H1 (cell line): ENCODE results near the gene RNF130. TPM values are rescaled to one million over a fixed set of nuclear protein-coding genes. Genes with fewer than 3 reads are reported as not detected.
A peak's percentile ranks its signal among the peaks of the same experiment; 100 is the strongest.

Experiments
- CTCF ChIA-PET: fragments of 300-600 bp; sonication (Branson Sonifier 250); formaldehyde crosslinking; loops from one replicate; lab custom pipeline; 2021; ENCODE audit not compliant: partially characterized antibody; lab: Charles Lee
- POLR2A ChIA-PET: fragments of 300-600 bp; sonication (Branson Sonifier 250); formaldehyde crosslinking; loops from one replicate; lab custom pipeline; 2021; ENCODE audit warnings: inconsistent platforms; ENCODE audit not compliant: partially characterized antibody; lab: Charles Lee
- DNase-seq, 2 experiments: peaks; one replicate each; pipeline versions ENCODE4 v3.0.0 to v3.0.0-alpha.2; 2010 to 2022; ENCODE audit warnings: low spot score in 2 of 2, low read depth in 1 of 2, mixed read lengths in 1 of 2
- FAIRE-seq: peaks from 2 replicates; lab custom pipeline; 2011; peaks lifted over from hg19 to GRCh38; lab: Jason Lieb, UNC
- H2AFZ ChIP-seq: 2 replicates; pipeline ENCODE4 v1.8.1; 2012; ENCODE audit warnings: low read length, inconsistent platforms
- H2AK5ac ChIP-seq: 2 replicates; pipeline ENCODE4 v1.6.1; 2013; ENCODE audit warnings: low read depth, low read length
- H2BK120ac ChIP-seq: replicated peaks from 2 replicates; pipeline ENCODE3; 2013; ENCODE audit warnings: low read depth, low read length, inconsistent platforms
- H2BK12ac ChIP-seq: 2 replicates; pipeline ENCODE4 v1.6.1; 2013; ENCODE audit warnings: low read depth, low read length
- H2BK15ac ChIP-seq: 2 replicates; pipeline ENCODE4 v1.6.1; 2013; ENCODE audit warnings: low read length
- H2BK20ac ChIP-seq: 2 replicates; pipeline ENCODE4 v1.6.1; 2013; ENCODE audit warnings: low read length
- H2BK5ac ChIP-seq: 2 replicates; pipeline ENCODE4 v1.6.1; 2013; ENCODE audit warnings: low read depth, low read length
- H3K14ac ChIP-seq: 2 replicates; pipeline ENCODE4 v1.6.1; 2013; ENCODE audit warnings: inconsistent platforms; ENCODE audit not compliant: insufficient read length
- H3K18ac ChIP-seq: 2 replicates; pipeline ENCODE4 v1.6.1; 2013; ENCODE audit warnings: low read length; ENCODE audit errors: extremely low read depth
- H3K23ac ChIP-seq: 2 replicates; pipeline ENCODE4 v1.6.1; 2013; ENCODE audit warnings: inconsistent platforms; ENCODE audit not compliant: insufficient read length
- H3K23me2 ChIP-seq: 2 replicates; pipeline ENCODE4 v1.6.1; 2013; ENCODE audit warnings: low read depth, low read length
- H3K27ac ChIP-seq: 2 replicates; pipeline ENCODE4 v1.6.1; 2011; ENCODE audit warnings: low read depth, low read length, inconsistent platforms
- H3K27me3 ChIP-seq, 4 experiments: replicated peaks in 1 of 4; 1 replicate in 1 of 4; 2 replicates in 3 of 4; pipeline versions ENCODE4 v1.6.1 to v1.8.1; 2011 to 2013; ENCODE audit warnings: low read length in 3 of 4, mild to moderate bottlenecking in 3 of 4, inconsistent platforms in 2 of 4, mixed read lengths in 2 of 4, moderate library complexity in 1 of 4; ENCODE audit not compliant: control insufficient read depth in 3 of 4, insufficient read depth in 3 of 4; ENCODE audit errors: extremely low read depth in 1 of 4
- H3K36me3 ChIP-seq, 4 experiments: 2 replicates each; pipeline versions ENCODE4 v1.6.1 to v1.8.1; 2011 to 2013; ENCODE audit warnings: mild to moderate bottlenecking in 4 of 4, low read length in 3 of 4, moderate library complexity in 2 of 4, control low read depth in 1 of 4, inconsistent platforms in 1 of 4; ENCODE audit not compliant: insufficient read depth in 4 of 4, control insufficient read depth in 2 of 4
- H3K4ac ChIP-seq: replicated peaks from 2 replicates; pipeline ENCODE3; 2013; ENCODE audit warnings: low read length, low read depth, mixed read lengths, inconsistent platforms; ENCODE audit not compliant: insufficient read length
- H3K4me1 ChIP-seq, 4 experiments: replicated peaks in 1 of 4; 1 replicate in 1 of 4; 2 replicates in 3 of 4; pipeline versions ENCODE4 v1.6.1 to v1.8.1; 2011 to 2013; ENCODE audit warnings: low read length in 3 of 4, inconsistent platforms in 2 of 4, mixed read lengths in 1 of 4; ENCODE audit not compliant: insufficient read depth in 4 of 4, control insufficient read depth in 3 of 4
- H3K4me2 ChIP-seq, 2 experiments: 2 replicates each; pipeline versions ENCODE4 v1.6.1 to v1.8.1; 2011 to 2013; ENCODE audit warnings: low read depth in 2 of 2, low read length in 2 of 2, control low read depth in 1 of 2, inconsistent platforms in 1 of 2, mild to moderate bottlenecking in 1 of 2; ENCODE audit not compliant: insufficient read depth in 1 of 2
- H3K4me3 ChIP-seq, 4 experiments: fragments of 200-600, 300-600 bp in 1 of 4; sonication (generic), shearing (Covaris generic), sonication (Bioruptor Twin) in 1 of 4; 2 replicates each; pipeline versions ENCODE4 v1.5.1 to v1.8.1; 2011 to 2016; ENCODE audit warnings: low read length in 4 of 4, low read depth in 3 of 4, control low read depth in 2 of 4, inconsistent platforms in 2 of 4, mild to moderate bottlenecking in 2 of 4, mixed read lengths in 1 of 4, moderate library complexity in 1 of 4; ENCODE audit not compliant: insufficient read depth in 2 of 4; ENCODE audit errors: extremely low read depth in 1 of 4
- H3K56ac ChIP-seq: replicated peaks from 2 replicates; pipeline ENCODE3; 2013; ENCODE audit warnings: low read depth, mild to moderate bottlenecking, mixed read lengths, low read length, inconsistent platforms; ENCODE audit not compliant: insufficient read length
- H3K79me1 ChIP-seq: 2 replicates; pipeline ENCODE4 v1.6.1; 2013; ENCODE audit warnings: low read depth, low read length, control low read depth
- H3K79me2 ChIP-seq, 2 experiments: 2 replicates each; pipeline versions ENCODE4 v1.6.1 to v1.8.1; 2012 to 2013; ENCODE audit warnings: low read length in 2 of 2, mild to moderate bottlenecking in 2 of 2, inconsistent platforms in 1 of 2; ENCODE audit not compliant: insufficient read depth in 2 of 2, control insufficient read depth in 1 of 2
- H3K9ac ChIP-seq, 4 experiments: replicated peaks in 1 of 4; 1 replicate in 1 of 4; 2 replicates in 3 of 4; pipeline versions ENCODE4 v1.6.1 to v1.8.1; 2011 to 2013; ENCODE audit warnings: low read depth in 3 of 4, low read length in 3 of 4, control low read depth in 2 of 4, mild to moderate bottlenecking in 2 of 4, moderate library complexity in 2 of 4, inconsistent platforms in 1 of 4; ENCODE audit errors: extremely low read depth in 1 of 4
- H3K9me3 ChIP-seq, 2 experiments: 2 replicates each; pipeline versions ENCODE4 v1.6.1 to v1.8.1; 2012 to 2013; ENCODE audit warnings: mild to moderate bottlenecking in 2 of 2, moderate library complexity in 2 of 2, control low read depth in 1 of 2, inconsistent platforms in 1 of 2, low read depth in 1 of 2, low read length in 1 of 2, mixed read lengths in 1 of 2; ENCODE audit not compliant: insufficient read depth in 2 of 2
- H4K20me1 ChIP-seq, 2 experiments: replicated peaks in 1 of 2; 2 replicates each; pipeline versions ENCODE3 to v1.8.1; 2011 to 2013; ENCODE audit warnings: inconsistent platforms in 2 of 2, low read length in 2 of 2, mild to moderate bottlenecking in 1 of 2; ENCODE audit not compliant: insufficient read depth in 2 of 2, control insufficient read depth in 1 of 2
- H4K5ac ChIP-seq: 2 replicates; pipeline ENCODE4 v1.6.1; 2013; ENCODE audit warnings: low read length, low read depth, mixed read lengths, inconsistent platforms; ENCODE audit not compliant: insufficient read length
- H4K8ac ChIP-seq: 2 replicates; pipeline ENCODE4 v1.8.0; 2013; ENCODE audit warnings: mild to moderate bottlenecking, moderate library complexity, low read length, inconsistent platforms; ENCODE audit not compliant: insufficient read depth; ENCODE audit errors: extremely low read depth
- H4K91ac ChIP-seq: replicated peaks from 2 replicates; pipeline ENCODE3; 2013; ENCODE audit warnings: low read length, mixed read lengths, inconsistent platforms; ENCODE audit not compliant: insufficient read length
- CBX8 ChIP-seq: fragments of 300-800, 300-1000 bp; sonication (generic); IDR thresholded peaks from 2 replicates; pipeline ENCODE4 v1.7.1; 2016; ENCODE audit warnings: low read depth, low read length, borderline replicate concordance
- POLR2A ChIP-seq, 2 experiments: IDR thresholded peaks; 1 replicate in 1 of 2; 2 replicates in 1 of 2; pipeline ENCODE4 v1.6.1; 2011; ENCODE audit warnings: low read depth in 2 of 2, low read length in 2 of 2, mild to moderate bottlenecking in 2 of 2; ENCODE audit errors: control extremely low read depth in 1 of 2
- WGBS, 2 experiments: shearing (Covaris generic) in 1 of 2; methylation state at CpG; one replicate each; pipeline versions ENCODE4 v1.1.6 to v1.1.7; 2013 to 2015; ENCODE audit warnings: low lambda C conversion rate in 2 of 2, mixed read lengths in 2 of 2, inconsistent platforms in 1 of 2, low coverage in 1 of 2, missing lambda C conversion rate in 1 of 2; ENCODE audit not compliant: insufficient replicate concordance in 2 of 2, insufficient coverage in 1 of 2, insufficient read length in 1 of 2; ENCODE audit errors: extremely low coverage in 1 of 2, missing lambda C conversion rate in 1 of 2; 5-methylcytosine and 5-hydroxymethylcytosine counted together
- polyA plus RNA-seq, 7 experiments: library from polyadenylated mRNA; depleted of rRNA in 3 of 7; stranded (reverse) in 5 of 7; unstranded in 2 of 7; fragments of >200 nt in 5 of 7; fragments of 200-250 nt in 2 of 7; gene quantifications; 1 replicate in 5 of 7; 2 replicates in 1 of 7; 4 replicates in 1 of 7; pipeline versions ENCODE4 v1.2.1 to v1.2.3, GENCODE V29; 2011 to 2013; ENCODE audit warnings: missing spikeins in 2 of 7, mixed read lengths in 2 of 7
- total RNA-seq: library from RNA; stranded (reverse); fragmentation: NEBNext Ultra II Directional; extraction: Animal tissue kit (Norgen Biotek cat#: 25700); gene quantifications from 2 replicates; pipeline ENCODE4 v1.2.1, GENCODE V29; 2021

Gene RNF130
- total and polyA plus RNA-seq, 2 of the 8 experiments (the other 6 are each of a cell fraction or from before 2014, with no cell fraction given), result 65.1 to 70.0 TPM

GRCh38 chr5:180084638-180085561, 13.3 kb upstream of the RNF130 start:
- H2AK5ac ChIP-seq, result peak overlapping the region; percentile 99
- H2BK12ac ChIP-seq, result peak overlapping the region; percentile 100
- H3K23me2 ChIP-seq, result 0 out of 2 replicates have a peak, but pooled peaks cover 2% of the 10 kb centered on the region
- CTCF ChIA-PET, result interaction anchor here (1.3 kb wide), 1 partner anchor 27 kb away, joined by 3 read pairs; no protein-coding TSS in a partner anchor
- peak overlapping the region; percentile 100 for H2BK20ac ChIP-seq
- FAIRE-seq (no peak), DNase-seq (peak in 1 of 2 experiments; percentile 51)
- POLR2A ChIA-PET, result interaction anchor here (1.0 to 6.1 kb wide), 5 partner anchors 7 to 206 kb away, joined by 3 to 40 read pairs (median 4); partner anchors contain the start of gene RNF130
- H3K23ac ChIP-seq, result no peak overlapping the region
- peak overlapping the region; percentile 91 for H2BK120ac ChIP-seq
- H4K91ac ChIP-seq, result peak overlapping the region; percentile 99
- no peaks in the 10 kb centered on the region for H4K20me1 ChIP-seq
- H3K27ac ChIP-seq, result peak overlapping the region; percentile 95; the same call in 1 of the 2 replicates
- H3K36me3 ChIP-seq, result no peaks in the 10 kb centered on the region
- no peak overlapping the region for H3K56ac ChIP-seq
- no peak overlapping the region for H3K14ac ChIP-seq
- no peak overlapping the region for H4K8ac ChIP-seq
- no peaks in the 10 kb centered on the region for H3K79me1 ChIP-seq
- H3K18ac ChIP-seq, result peak overlapping the region; percentile 76; the same call in 1 of the 2 replicates
- peak overlapping the region; percentile 89 for H3K4ac ChIP-seq
- WGBS, 2 experiments, result 78% methylated on average over 13 of the region's 13 CpGs; no CpG with 5 or more reads in 1 of the 2 experiments
- no peak overlapping the region for H3K4me3 ChIP-seq
- no peaks in the 10 kb centered on the region for H3K79me2 ChIP-seq
- H3K27me3 ChIP-seq, result peaks cover 0 to 3% (median 2%) of the 10 kb centered on the region in 4 experiments; a peak in 2 of 7 replicates
- H2AFZ ChIP-seq, result no peak overlapping the region
- H2BK15ac ChIP-seq, result 0 out of 2 replicates have a peak overlapping the region, but pooled peaks have one; percentile 32
- peak overlapping the region; percentile 79 for H4K5ac ChIP-seq
- TF ChIP-seq CBX8 (no peak), POLR2A (IDR thresholded peaks at IDR 0.05; ENCODE audit: control extremely low read depth in 1 of 2, low read depth in 2 of 2, low read length in 2 of 2) (peak in 1 of 2 experiments; percentile 28; a peak in 1 of 3 replicates)
- peak overlapping the region in 1 of 2 experiments; percentile 46; a peak in 1 of 4 replicates for H3K4me2 ChIP-seq
- H3K9me3 ChIP-seq, result no peaks in the 10 kb centered on the region
- peaks cover 19 to 40% (median 27%) of the 10 kb centered on the region in 4 experiments for H3K4me1 ChIP-seq
- no peak overlapping the region; a peak in 1 of 7 replicates for H3K9ac ChIP-seq
- H2BK5ac ChIP-seq, result peak overlapping the region; percentile 100; the same call in 1 of the 2 replicates
